Occipital lobe (tissue), 2 donors: ENCODE results near the gene ALG5. TPM values are rescaled to one million over a fixed set of nuclear protein-coding genes. Genes with fewer than 3 reads are reported as not detected.

Experiments
- DNase-seq: peaks from one replicate; lab custom pipeline; 2025; lab: John Stamatoyannopoulos, UW
- total RNA-seq: library from RNA; depleted of rRNA; stranded (reverse); fragments of >200 nt; gene quantifications from one replicate; pipeline ENCODE4 v1.2.3, GENCODE V29; 2014

The ALG5 gene
- total RNA-seq, 1 donor from 2014 or later: 20.4 TPM

DNA sequence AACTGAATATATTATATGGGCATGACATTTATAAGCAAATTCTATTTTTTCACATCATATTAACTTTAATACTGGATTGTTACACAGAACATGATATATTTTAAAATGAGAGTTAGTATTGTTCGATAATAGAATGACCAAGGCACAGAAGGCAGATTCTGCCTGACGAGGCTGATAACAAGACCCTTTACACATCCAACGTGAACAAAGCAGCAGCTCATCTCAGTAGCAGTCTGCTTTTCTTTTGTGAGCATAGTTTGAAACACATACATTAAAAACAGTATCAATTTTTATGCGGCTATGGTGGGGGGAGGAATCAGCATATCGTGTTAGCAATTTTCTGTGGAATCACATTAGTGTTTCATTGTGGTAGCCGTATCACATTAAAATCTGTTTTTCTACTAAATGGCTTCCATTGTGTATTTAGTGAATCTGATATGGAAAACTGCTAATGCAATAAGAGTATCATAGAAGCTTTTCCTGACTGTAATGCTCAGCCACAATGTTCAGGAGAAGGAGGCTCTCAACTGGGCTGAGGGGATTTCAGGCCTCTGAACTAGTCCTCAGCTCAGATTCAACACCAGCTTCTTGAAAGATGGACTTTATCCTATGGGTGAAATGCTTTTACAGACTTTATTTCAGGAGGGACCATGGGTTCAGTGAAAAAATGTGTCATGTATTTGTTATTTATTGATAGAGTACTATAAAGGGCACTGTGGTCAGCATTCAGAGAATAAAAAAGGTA lies 83.1 kb downstream of the ALG5 start:
- DNase-seq: no peak

DNA sequence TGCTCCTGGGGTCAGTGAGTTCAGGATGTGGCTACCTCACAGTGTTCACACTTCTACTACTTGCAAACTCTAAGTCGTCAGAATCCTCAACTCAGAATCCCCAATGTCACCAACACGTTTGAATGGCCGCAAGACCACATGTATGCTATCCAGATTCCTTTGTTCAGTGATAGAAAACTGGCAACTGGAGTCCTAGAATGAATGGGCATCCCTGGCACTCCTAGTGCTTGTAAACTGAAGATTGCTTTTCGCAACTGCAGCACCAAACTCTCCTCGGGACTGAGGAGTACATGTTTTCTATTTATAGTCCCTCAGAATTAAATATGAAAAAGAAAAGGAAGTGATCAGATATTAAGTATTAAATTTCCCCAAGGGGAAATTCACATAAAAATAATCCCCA lies 84.0 kb downstream of the ALG5 start:
- DNase-seq: no peak

GRCh38 chr13:36914648-36915047 lies 84.5 kb downstream of the ALG5 start:
- DNase-seq: no peak

DNA sequence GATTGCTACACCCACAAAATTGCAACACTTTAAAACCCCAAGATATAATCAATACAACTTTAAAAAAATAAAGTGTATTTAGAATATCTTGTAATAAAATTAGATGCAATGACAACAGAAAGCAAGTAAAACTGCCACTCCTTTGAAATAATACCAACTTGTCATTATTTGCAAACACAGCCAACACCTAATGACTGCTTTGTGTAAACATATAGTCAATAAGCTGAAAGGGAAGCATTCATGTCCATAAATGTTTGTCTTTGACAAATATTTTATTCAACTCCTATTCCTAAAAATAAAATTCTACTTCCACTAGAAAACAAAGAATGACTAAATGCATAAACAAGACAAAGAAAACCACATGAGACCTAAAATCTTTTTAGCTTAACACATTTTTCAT lies 85.7 kb downstream of the ALG5 start:
- no peak for DNase-seq

- no peak for DNase-seq
These were observed 86.2 kb downstream of the ALG5 start for GRCh38 chr13:36912973-36913372.

DNA sequence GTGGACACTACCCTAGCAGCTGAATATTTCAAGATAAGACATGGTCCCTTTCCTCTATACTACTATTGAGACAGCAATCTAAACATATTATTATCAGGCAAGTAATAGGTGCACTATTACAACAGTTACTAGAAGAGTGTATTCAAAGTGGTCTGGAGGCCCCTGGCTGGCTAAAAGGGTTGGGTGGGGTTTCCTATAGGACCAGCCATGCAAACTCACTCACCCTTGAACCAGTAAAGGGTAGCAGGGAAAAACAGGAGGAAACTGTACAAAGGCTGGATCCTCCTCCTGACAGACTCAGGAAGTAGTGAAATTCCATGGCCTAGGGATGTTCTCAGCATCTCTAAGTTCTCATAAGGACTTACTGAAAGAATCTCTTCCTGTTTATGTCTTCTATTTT lies 86.8 kb downstream of the ALG5 start:
- DNase-seq: no peak

GRCh38 chr13:36910545-36910944 lies 88.6 kb downstream of the ALG5 start:
- no peak for DNase-seq

DNA sequence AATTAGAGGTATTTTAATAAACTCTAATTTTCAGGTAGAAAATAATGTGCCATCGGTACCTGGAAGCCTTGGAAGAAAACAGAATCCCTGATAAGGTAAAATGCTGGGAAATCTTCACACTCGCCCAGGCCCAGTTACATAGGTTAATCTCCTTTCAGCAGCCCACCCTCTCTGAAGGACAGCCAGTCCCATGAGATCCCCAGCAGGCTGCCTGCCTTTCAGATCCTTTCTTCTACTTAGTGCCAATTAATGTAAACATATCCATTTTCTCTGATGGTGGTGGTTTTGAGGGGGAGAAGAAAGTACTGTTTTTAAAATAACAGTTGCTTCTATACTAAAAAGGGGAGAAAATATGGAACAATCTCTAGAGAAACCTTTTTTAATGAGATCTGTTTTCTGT lies 91.3 kb downstream of the ALG5 start:
- DNase-seq: no peak

DNA sequence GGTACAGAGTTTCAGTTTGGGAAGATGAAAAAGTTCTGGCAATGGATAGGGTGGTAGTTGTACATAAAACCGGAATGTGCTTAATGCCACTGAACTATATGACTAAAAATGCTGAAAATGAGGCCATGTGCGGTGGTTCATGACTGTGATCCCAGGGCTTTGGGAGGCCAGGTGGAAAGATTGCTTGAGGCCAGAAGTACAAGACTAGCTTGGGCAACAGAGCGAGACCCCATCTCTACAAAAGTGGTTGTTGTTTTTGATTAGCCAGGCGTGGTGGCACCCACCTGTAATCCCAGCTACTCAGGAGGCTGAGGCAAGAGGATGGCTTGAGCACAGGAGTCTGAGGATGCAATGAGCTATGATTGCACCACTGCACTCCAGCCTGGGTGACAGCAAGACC lies 91.9 kb downstream of the ALG5 start:
- DNase-seq: no peak

- DNase-seq: no peak
These were observed 93.2 kb downstream of the ALG5 start for GRCh38 chr13:36905944-36906343.

DNA sequence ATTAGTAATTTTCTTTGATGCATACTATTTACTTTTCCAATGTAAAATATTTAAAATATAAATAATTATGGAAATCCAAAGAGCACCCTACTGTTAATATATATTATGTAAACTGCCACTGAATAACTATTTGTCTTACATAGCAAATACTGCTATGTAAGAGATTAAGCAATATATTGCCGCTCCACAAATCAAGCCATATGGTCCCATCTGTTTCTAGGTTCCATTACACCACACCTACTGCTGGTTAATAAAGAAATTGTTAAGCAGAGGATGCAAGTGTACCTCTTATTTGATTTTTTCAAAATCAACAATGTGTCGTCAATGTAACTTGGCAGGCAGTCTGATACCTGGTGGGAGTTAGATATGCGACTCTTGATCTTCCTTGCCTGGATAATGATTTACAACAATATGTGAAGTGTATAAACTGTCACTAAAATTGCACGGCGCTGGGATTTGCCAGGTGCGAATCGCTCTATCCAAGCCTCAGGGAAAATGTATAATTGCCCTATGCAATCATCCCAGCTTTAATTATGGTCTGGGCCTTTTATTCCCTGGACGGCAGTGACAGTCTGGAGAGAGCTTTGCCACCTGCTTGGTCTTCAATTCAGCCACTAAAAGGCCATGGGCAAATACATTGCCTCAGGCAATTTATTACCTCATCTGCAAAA lies 95.1 kb downstream of the ALG5 start:
- DNase-seq: no peak

Other genes with a start within 250 kb of the ALG5 start
- 9.2 TPM for gene RFXAP, start 180.1 kb downstream of the ALG5 start, total RNA-seq
- 20.1 TPM for gene SMAD9, start 79.1 kb downstream of the ALG5 start, total RNA-seq
- gene EXOSC8, start 1.4 kb upstream of the ALG5 start, total RNA-seq: 38.2 TPM
- gene SUPT20H, start 60.3 kb upstream of the ALG5 start, total RNA-seq: 88.6 TPM
- gene CSNK1A1L, start 106.3 kb upstream of the ALG5 start, total RNA-seq: not detected